ENCODE results near the gene DIS3L2. TPM values are rescaled to one million over a fixed set of nuclear protein-coding genes. Genes with fewer than 3 reads are reported as not detected.

Gene DIS3L2
- total and polyA plus RNA-seq, 2 of the 8 experiments (the other 6 are each of a cell fraction or from before 2014, with no cell fraction given) = 11.5 to 21.6 TPM

DNA sequence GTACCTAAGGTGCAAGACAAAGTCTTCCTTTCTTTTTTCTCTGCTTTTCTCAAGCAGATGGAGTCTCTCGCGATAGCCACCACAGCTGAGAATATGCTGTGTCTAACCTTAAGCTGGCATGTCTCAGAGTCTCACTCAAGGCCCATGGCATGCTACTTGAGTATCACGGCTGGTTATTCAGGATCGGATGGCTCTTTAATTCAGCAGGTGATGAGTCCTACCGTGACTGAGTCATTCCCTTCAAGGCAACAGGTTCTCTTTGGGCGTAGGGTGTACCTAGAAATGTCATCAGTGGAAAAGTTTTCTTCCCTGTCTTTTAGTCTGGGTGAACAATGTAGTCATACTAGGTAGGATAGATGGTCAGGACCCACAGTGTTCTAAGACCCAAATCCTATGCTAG lies 136.2 kb downstream of the DIS3L2 start:
- H3K36me3 ChIP-seq (ENCODE audit: control insufficient read depth in 2 of 4, insufficient read depth in 4 of 4, low read length in 3 of 4) = no peaks in the 10 kb centered on the region
- no peak overlapping the region for H3K4me2 ChIP-seq (ENCODE audit: insufficient read depth in 1 of 2, low read depth in 2 of 2, low read length in 2 of 2)
- no peak overlapping the region for H2AFZ ChIP-seq (ENCODE audit: low read length)
- no peak overlapping the region for H3K56ac ChIP-seq (replicated peaks; ENCODE audit: insufficient read length, low read depth, low read length)
- H2BK20ac ChIP-seq (ENCODE audit: low read length) = no peak overlapping the region
- no peaks in the 10 kb centered on the region for H3K9me3 ChIP-seq (ENCODE audit: insufficient read depth in 2 of 2, low read depth in 1 of 2, low read length in 1 of 2)
- CTCF ChIA-PET (ENCODE audit: partially characterized antibody) = interaction anchor here (0.9 to 1.4 kb wide), 3 partner anchors 163 to 347 kb away, joined by 3 to 4 read pairs (median 4); no protein-coding TSS in a partner anchor
- no peak overlapping the region for H3K4me3 ChIP-seq (ENCODE audit: extremely low read depth in 1 of 4, insufficient read depth in 2 of 4, low read depth in 3 of 4, low read length in 4 of 4)
- no peak overlapping the region for H2BK15ac ChIP-seq (ENCODE audit: low read length)
- FAIRE-seq = no peak
- no peak overlapping the region for H3K14ac ChIP-seq (ENCODE audit: insufficient read length)
- H3K23me2 ChIP-seq (ENCODE audit: low read depth, low read length) = no peaks in the 10 kb centered on the region
- H3K27ac ChIP-seq (ENCODE audit: low read depth, low read length) = no peak overlapping the region
- WGBS, 2 experiments (ENCODE audit: extremely low coverage in 1 of 2, insufficient coverage in 1 of 2, insufficient read length in 1 of 2, insufficient replicate concordance in 2 of 2, low coverage in 1 of 2, low lambda C conversion rate in 2 of 2, missing lambda C conversion rate in 1 of 2) = 97% methylated on average over 6 of the region's 6 CpGs; no CpG with 5 or more reads in 1 of the 2 experiments
- no peak overlapping the region for H3K9ac ChIP-seq (replicated peaks in 1 of 4; ENCODE audit: extremely low read depth in 1 of 4, low read depth in 3 of 4, low read length in 3 of 4)
- no peaks in the 10 kb centered on the region for H3K79me1 ChIP-seq (ENCODE audit: low read depth, low read length)
- H2BK120ac ChIP-seq (replicated peaks; ENCODE audit: low read depth, low read length) = no peak overlapping the region
- no peak overlapping the region for H2BK12ac ChIP-seq (ENCODE audit: low read depth, low read length)
- no peak overlapping the region for H2AK5ac ChIP-seq (ENCODE audit: low read depth, low read length)
- no peak for DNase-seq (ENCODE audit: low read depth in 1 of 2, low spot score in 2 of 2)
- no peaks in the 10 kb centered on the region for H3K79me2 ChIP-seq (ENCODE audit: control insufficient read depth in 1 of 2, insufficient read depth in 2 of 2, low read length in 2 of 2)
- no peaks in the 10 kb centered on the region for H4K20me1 ChIP-seq (replicated peaks in 1 of 2; ENCODE audit: control insufficient read depth in 1 of 2, insufficient read depth in 2 of 2, low read length in 2 of 2)
- no peaks in the 10 kb centered on the region for H3K27me3 ChIP-seq (replicated peaks in 1 of 4; ENCODE audit: control insufficient read depth in 3 of 4, extremely low read depth in 1 of 4, insufficient read depth in 3 of 4, low read length in 3 of 4)
- no peaks in the 10 kb centered on the region for H3K4me1 ChIP-seq (replicated peaks in 1 of 4; ENCODE audit: control insufficient read depth in 3 of 4, insufficient read depth in 4 of 4, low read length in 3 of 4)
- no peak overlapping the region for H3K23ac ChIP-seq (ENCODE audit: insufficient read length)
- no peak overlapping the region for H4K91ac ChIP-seq (replicated peaks; ENCODE audit: insufficient read length, low read length)
- H4K8ac ChIP-seq (ENCODE audit: extremely low read depth, insufficient read depth, low read length) = no peak overlapping the region
- no peak overlapping the region for H2BK5ac ChIP-seq (ENCODE audit: low read depth, low read length)
- no peak overlapping the region for H3K4ac ChIP-seq (replicated peaks; ENCODE audit: insufficient read length, low read depth, low read length)
- H3K18ac ChIP-seq (ENCODE audit: extremely low read depth, low read length) = no peak overlapping the region
- H4K5ac ChIP-seq (ENCODE audit: insufficient read length, low read depth, low read length) = no peak overlapping the region
- POLR2A ChIA-PET (ENCODE audit: partially characterized antibody) = no interaction called here
- TF ChIP-seq ATF3 (IDR thresholded peaks at IDR 0.05; ENCODE audit: insufficient read depth, low read depth, low read length) (no peak), SIN3A (conservative IDR thresholded peaks at IDR 0.05 in 1 of 2, IDR thresholded peaks at IDR 0.05 in 1 of 2; ENCODE audit: low read depth in 1 of 2, low read length in 2 of 2) (no peak), JUN (IDR thresholded peaks at IDR 0.05; ENCODE audit: low read depth, low read length) (no peak), KDM4A (IDR thresholded peaks at IDR 0.05; ENCODE audit: low read depth, low read length, severe bottlenecking) (no peak), RBBP5 (IDR thresholded peaks at IDR 0.05; ENCODE audit: borderline replicate concordance, low read depth, low read length) (no peak), TAF7 (optimal IDR thresholded peaks at IDR 0.05; ENCODE audit: borderline replicate concordance, low read depth, low read length) (no peak), TEAD4 (IDR thresholded peaks at IDR 0.05; ENCODE audit: low read depth, low read length) (no peak), CBX8 (IDR thresholded peaks at IDR 0.05; ENCODE audit: borderline replicate concordance, low read depth, low read length) (no peak), RAD21 (IDR thresholded peaks at IDR 0.05 in 1 of 2, conservative IDR thresholded peaks at IDR 0.05 in 1 of 2; ENCODE audit: low read depth in 2 of 2, low read length in 2 of 2) (no peak), CTBP2 (IDR thresholded peaks at IDR 0.05; ENCODE audit: borderline replicate concordance, insufficient read depth, insufficient read length, low read length) (no peak), POLR2AphosphoS5 (IDR thresholded peaks at IDR 0.05; ENCODE audit: low read depth, low read length) (no peak)
- TF ChIP-seq, protein P1, sequence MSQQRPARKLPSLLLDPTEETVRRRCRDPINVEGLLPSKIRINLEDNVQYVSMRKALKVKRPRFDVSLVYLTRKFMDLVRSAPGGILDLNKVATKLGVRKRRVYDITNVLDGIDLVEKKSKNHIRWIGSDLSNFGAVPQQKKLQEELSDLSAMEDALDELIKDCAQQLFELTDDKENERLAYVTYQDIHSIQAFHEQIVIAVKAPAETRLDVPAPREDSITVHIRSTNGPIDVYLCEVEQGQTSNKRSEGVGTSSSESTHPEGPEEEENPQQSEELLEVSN (IDR thresholded peaks at IDR 0.05) = no peak

All from H1 (cell line).